ENCODE measurements around the gene CPED1.

GRCh38 chr7:120960714-120961113 is 27.8 kb upstream of the CPED1 start:
- TF ChIP-seq CTCF (conservative IDR thresholded peaks at IDR 0.05; ENCODE audit: low read length) (no peak), EZH2phosphoT487 (IDR thresholded peaks at IDR 0.05; ENCODE audit: borderline replicate concordance, low read depth, low read length) (no peak)

Data from OCI-LY7 (cell line).